ENCODE measurements around the gene MAD1L1.

DNA sequence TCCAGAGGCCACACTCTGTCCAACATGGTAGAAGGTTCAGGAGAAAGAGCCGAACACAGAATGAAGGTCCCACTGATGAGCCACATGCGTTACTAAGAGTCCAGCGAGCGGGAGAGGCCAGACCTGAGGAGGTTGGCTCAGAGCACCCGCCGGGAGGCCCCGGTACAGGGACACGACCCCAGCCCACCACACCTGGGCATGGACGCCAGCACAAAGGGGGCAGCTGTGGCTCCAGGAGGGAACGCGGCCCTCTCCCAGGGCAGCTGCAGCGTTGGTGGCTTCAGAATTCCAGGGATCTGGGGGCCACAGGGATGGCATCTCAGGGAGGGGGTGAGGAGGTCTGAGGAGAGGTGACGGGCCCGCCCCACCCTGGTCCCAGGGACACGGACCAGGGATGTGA is 280.0 kb downstream of the MAD1L1 start:
- TF ChIP-seq FOS (IDR thresholded peaks at IDR 0.05; ENCODE audit: low read depth, low read length) (no peak), POLR2A (IDR thresholded peaks at IDR 0.05; ENCODE audit: low read depth, low read length) (no peak), CTCF (conservative IDR thresholded peaks at IDR 0.05; ENCODE audit: low read depth, low read length) (no peak), RFX5 (IDR thresholded peaks at IDR 0.05; ENCODE audit: low read depth, low read length) (no peak), RAD21 (IDR thresholded peaks at IDR 0.05; ENCODE audit: low read length) (no peak), CEBPB (IDR thresholded peaks at IDR 0.05; ENCODE audit: low read depth, low read length) (no peak), RCOR1 (IDR thresholded peaks at IDR 0.05; ENCODE audit: insufficient replicate concordance, low read length) (no peak), MXI1 (IDR thresholded peaks at IDR 0.05; ENCODE audit: borderline replicate concordance, low read depth, low read length) (no peak), BHLHE40 (IDR thresholded peaks at IDR 0.05; ENCODE audit: low read depth, low read length) (no peak), SMC3 (IDR thresholded peaks at IDR 0.05; ENCODE audit: low read depth, low read length) (no peak)
- TF ChIP-seq, protein P1, sequence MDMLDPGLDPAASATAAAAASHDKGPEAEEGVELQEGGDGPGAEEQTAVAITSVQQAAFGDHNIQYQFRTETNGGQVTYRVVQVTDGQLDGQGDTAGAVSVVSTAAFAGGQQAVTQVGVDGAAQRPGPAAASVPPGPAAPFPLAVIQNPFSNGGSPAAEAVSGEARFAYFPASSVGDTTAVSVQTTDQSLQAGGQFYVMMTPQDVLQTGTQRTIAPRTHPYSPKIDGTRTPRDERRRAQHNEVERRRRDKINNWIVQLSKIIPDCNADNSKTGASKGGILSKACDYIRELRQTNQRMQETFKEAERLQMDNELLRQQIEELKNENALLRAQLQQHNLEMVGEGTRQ (IDR thresholded peaks at IDR 0.05; ENCODE audit: low read depth, low read length) = no peak
- TF ChIP-seq, protein P2, sequence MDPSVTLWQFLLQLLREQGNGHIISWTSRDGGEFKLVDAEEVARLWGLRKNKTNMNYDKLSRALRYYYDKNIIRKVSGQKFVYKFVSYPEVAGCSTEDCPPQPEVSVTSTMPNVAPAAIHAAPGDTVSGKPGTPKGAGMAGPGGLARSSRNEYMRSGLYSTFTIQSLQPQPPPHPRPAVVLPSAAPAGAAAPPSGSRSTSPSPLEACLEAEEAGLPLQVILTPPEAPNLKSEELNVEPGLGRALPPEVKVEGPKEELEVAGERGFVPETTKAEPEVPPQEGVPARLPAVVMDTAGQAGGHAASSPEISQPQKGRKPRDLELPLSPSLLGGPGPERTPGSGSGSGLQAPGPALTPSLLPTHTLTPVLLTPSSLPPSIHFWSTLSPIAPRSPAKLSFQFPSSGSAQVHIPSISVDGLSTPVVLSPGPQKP (IDR thresholded peaks at IDR 0.05; ENCODE audit: borderline replicate concordance, low read depth, low read length) = no peak
